GM10847 (cell line): Measurements from ENCODE around the gene WNK3.
A peak's percentile ranks its signal among the peaks of the same experiment; 100 is the strongest.

Experiments
- POLR2A ChIP-seq: IDR thresholded peaks from 2 replicates; pipeline ENCODE4 v1.6.1; 2011; ENCODE audit not compliant: insufficient read length; ENCODE audit errors: extremely low read depth

Gene WNK3

GRCh38 chrX:54281676-54282075 is 76.2 kb downstream of the WNK3 start:
- no peak for TF ChIP-seq POLR2A

DNA sequence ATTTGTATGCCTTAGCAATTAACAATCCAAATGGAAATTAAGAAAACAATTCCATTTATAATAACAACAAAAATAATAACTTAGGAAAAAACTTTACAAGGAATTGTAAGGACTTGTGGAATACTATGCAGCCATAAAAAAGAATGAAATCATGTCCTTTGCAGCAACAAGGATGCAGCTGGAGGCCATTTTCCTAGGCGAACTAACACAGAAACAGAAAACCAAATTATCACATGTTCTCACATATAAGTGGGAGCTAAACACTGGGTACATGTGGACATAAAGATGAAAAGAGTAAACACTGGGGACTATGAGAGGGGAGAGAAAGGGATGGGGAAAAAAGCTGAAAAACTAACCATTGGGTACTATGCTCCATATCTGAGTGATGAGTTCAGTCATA is 77.4 kb downstream of the WNK3 start:
- TF ChIP-seq POLR2A = no peak

GRCh38 chrX:54271664-54272063 is 86.2 kb downstream of the WNK3 start:
- TF ChIP-seq POLR2A = no peak

GRCh38 chrX:54248309-54248708 is 109.5 kb downstream of the WNK3 start:
- TF ChIP-seq POLR2A = no peak

DNA sequence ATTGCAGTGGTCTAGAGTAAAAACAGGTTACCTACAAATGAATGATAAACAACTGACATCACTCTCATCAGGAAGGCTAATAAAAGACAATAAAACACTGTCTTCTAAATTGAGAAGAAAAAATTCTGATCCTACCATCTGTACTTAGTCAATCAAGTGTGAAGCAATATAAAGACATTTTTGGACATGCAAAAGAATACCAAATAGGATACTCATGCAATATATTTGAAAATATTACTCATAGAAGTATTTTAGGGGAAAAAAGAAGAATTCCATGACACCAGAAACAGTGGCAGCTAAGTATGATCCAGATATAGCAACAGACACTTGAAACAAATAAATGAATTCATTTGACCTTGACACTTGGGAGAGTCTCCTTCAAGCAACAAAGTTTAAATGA is 111.0 kb downstream of the WNK3 start:
- TF ChIP-seq POLR2A = no peak

DNA sequence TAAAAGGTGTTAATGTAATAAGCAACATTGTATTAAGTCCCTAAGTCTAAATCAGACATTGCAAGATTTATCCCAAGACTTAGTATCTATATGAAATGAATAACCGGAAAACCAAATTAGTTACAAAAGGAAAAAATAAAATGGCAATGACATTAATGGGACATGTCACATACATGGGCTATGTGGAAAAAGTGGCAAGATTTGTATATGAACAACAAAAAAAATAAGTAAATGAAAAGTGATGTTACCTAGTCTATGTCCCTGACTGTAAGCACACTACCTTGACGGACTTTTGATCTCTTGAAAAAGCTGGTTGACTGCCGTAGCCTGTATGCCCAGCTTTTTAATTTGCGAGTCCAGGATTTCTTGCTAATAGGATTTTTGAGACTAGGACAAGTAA is 119.3 kb downstream of the WNK3 start:
- no peak for TF ChIP-seq POLR2A

DNA sequence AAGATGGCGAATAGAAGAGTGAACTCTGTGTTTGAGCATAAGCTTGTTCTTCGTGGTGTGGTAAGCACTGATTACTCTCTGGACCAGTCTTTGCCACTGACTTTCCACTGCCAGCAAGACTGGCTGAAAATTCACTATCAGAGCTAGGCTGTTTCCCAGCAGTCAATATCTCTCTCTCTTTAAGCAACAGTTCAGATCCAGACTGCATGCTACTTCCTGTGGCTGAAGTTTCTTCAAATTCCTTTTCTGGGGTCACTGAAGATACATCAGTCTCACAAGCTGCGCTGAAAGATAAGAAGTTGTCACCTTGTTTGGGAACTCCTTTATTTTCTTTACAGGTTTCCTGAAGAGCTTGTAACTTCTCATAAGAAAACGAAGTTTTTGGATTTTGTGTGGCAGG is 120.8 kb downstream of the WNK3 start:
- no peak for TF ChIP-seq POLR2A

DNA sequence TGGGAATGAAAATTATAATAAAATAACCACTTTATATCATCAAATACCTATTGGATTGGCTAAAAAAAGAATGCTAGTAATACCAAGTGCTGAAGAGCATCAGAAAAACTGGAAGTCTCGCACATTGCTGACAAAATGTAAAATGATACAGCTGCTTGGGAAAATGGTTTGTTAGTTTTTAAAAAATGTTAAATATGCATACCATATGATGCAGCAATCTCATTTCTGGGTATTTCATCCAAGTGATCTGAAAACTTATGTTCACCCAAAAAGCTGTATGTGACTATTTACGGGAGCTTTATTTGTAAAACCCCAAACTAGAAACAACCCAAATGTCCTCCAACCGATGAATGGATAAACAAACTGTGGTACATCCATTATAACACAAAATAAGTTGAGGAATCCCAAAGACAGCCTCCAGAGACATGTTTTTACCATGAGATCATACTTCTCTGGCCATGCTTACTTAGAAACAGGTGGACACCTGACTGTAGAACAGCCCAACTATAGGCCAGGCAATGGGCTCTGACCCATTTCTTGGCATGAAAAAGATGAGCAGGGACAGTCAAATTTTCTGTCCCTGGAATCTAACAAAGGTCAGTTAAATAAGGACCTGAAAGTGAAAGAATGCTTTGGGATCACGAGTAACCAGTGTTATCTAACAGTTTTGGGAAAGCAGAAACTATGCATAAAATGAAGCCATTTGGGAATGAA is 127.3 kb downstream of the WNK3 start:
- no peak for TF ChIP-seq POLR2A

- TF ChIP-seq POLR2A = no peak
Measured at GRCh38 chrX:54223581-54223980, 134.3 kb downstream of the WNK3 start.

DNA sequence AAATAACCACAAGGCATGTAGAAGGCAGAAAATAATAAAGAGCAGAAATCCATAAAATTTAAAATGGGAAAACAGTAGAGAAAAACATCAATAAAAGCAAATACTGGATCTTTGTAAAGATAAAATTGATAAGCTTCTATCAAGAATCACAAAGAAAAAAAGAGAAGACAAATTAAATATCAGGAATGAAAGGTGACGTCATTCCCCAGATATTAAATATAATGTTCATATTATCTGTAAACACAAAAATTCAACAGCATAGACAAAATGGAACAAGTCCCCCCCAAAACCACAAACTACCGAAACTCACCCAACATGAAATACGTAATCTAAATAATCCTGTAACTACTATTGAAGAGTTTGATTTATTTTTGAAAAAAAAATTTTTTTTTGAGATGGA is 144.2 kb downstream of the WNK3 start:
- TF ChIP-seq POLR2A = no peak

DNA sequence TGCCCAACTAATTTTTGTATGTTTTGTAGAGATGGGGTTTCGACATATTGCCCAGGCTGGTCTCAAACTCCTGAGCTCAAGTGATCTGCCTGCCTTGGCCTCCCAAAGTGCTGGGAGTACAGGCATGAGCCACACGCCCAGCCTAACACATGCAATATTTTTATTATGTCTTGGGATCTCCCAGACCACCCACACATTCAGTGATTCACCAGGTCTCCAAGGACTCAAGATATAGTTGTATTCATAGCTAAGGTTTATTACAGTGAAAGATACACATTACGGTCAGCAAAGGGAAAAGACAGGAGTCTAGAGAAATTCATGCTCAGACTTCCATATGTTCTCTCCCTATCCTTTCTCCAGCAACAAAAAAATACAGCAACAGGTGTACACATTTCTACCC is 149.3 kb downstream of the WNK3 start:
- TF ChIP-seq POLR2A = no peak

- no peak for TF ChIP-seq POLR2A
Measured at GRCh38 chrX:54198262-54198661, 159.6 kb downstream of the WNK3 start.

GRCh38 chrX:54194982-54195588 is 162.8 kb downstream of the WNK3 start:
- TF ChIP-seq POLR2A = no peak

- no peak for TF ChIP-seq POLR2A
Measured at GRCh38 chrX:54193085-54193821, 164.6 kb downstream of the WNK3 start.

DNA sequence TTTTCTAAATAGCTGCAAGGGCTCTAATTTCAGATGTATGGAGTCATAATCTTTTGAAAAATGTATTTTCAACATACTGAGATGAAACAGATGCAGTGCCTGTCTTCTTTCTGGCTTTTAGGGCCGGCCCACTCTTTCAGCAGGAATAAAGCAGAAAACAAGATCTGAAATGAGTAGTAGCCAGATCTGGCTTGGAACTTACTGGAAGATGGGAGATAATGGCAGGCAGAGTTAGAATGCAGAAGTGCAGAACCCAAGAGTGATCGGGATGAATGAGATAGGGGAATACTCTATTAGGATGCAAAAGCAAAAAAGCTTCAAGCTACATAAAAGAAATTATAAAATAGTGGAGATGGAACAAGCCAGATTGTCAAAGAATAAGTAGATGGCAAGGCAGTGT is 173.4 kb downstream of the WNK3 start:
- TF ChIP-seq POLR2A = no peak

GRCh38 chrX:54182864-54183613 is 174.8 kb downstream of the WNK3 start, which contains the start of gene FAM120C:
Gene FAM120C, minus strand, starts transcription at chrX:54183254. Its CDS starts 56 bp downstream, at chrX:54183198.
- peak; percentile 31 for TF ChIP-seq POLR2A
